ENCODE results near the gene MEDAG.

Gene MEDAG

GRCh38 chr13:30933354-30933670 lies 27.2 kb downstream of the MEDAG start:
- TF ChIP-seq CTCF (IDR thresholded peaks at IDR 0.05; ENCODE audit: unreplicated experiment in 3 of 3) = no peak
- peaks cover 8% of the 10 kb centered on the region for H3K4me1 Mint-ChIP-seq
- no peaks in the 10 kb centered on the region for H3K36me3 Mint-ChIP-seq (ENCODE audit: low read depth)
- H3K9me3 Mint-ChIP-seq = peaks cover 7% of the 10 kb centered on the region
- H3K27me3 Mint-ChIP-seq (ENCODE audit: low read depth) = peaks cover 26% of the 10 kb centered on the region
- no peak overlapping the region for H3K27ac Mint-ChIP-seq
- H3K4me3 Mint-ChIP-seq = no peak overlapping the region

GRCh38 chr13:30934381-30934780 lies 28.3 kb downstream of the MEDAG start:
- peak in 1 of 3 experiments; percentile 34 for TF ChIP-seq CTCF (IDR thresholded peaks at IDR 0.05; ENCODE audit: unreplicated experiment in 3 of 3)
- Mint-ChIP-seq H3K36me3 (ENCODE audit: low read depth) (no peaks in the 10 kb centered on the region), H3K27me3 (ENCODE audit: low read depth) (peaks cover 24% of the 10 kb centered on the region), H3K4me1 (peaks cover 8% of the 10 kb centered on the region), H3K9me3 (peaks cover 7% of the 10 kb centered on the region), H3K27ac (no peak overlapping the region), H3K4me3 (no peak overlapping the region)

- Mint-ChIP-seq H3K4me1 (peaks cover 8% of the 10 kb centered on the region), H3K27me3 (ENCODE audit: low read depth) (peaks cover 23% of the 10 kb centered on the region), H3K36me3 (ENCODE audit: low read depth) (no peaks in the 10 kb centered on the region), H3K27ac (no peak overlapping the region), H3K4me3 (no peak overlapping the region), H3K9me3 (peaks cover 7% of the 10 kb centered on the region)
- TF ChIP-seq CTCF (IDR thresholded peaks at IDR 0.05; ENCODE audit: unreplicated experiment in 3 of 3) = no peak
These were observed 28.7 kb downstream of the MEDAG start for GRCh38 chr13:30934803-30935202.

GRCh38 chr13:30936971-30937370 lies 30.9 kb downstream of the MEDAG start:
- peaks cover 8% of the 10 kb centered on the region for H3K4me1 Mint-ChIP-seq
- TF ChIP-seq CTCF (IDR thresholded peaks at IDR 0.05; ENCODE audit: unreplicated experiment in 3 of 3) = no peak

GRCh38 chr13:30943881-30944280 lies 37.8 kb downstream of the MEDAG start:
- Mint-ChIP-seq H3K4me1 (no peaks in the 10 kb centered on the region), H3K4me3 (no peak overlapping the region), H3K27me3 (ENCODE audit: low read depth) (no peaks in the 10 kb centered on the region), H3K27ac (no peak overlapping the region), H3K36me3 (ENCODE audit: low read depth) (peaks cover 3% of the 10 kb centered on the region), H3K9me3 (peaks cover 33% of the 10 kb centered on the region)
- no peak for TF ChIP-seq CTCF (IDR thresholded peaks at IDR 0.05; ENCODE audit: unreplicated experiment in 3 of 3)

More at GRCh38 chr13:30936971-30937370, 30.9 kb downstream of the MEDAG start:
- Mint-ChIP-seq H3K4me3 (no peak overlapping the region), H3K27me3 (ENCODE audit: low read depth) (peaks cover 19% of the 10 kb centered on the region), H3K9me3 (peaks cover 7% of the 10 kb centered on the region), H3K36me3 (ENCODE audit: low read depth) (no peaks in the 10 kb centered on the region), H3K27ac (peak overlapping the region; percentile 1 to 68 (median 36))

- Mint-ChIP-seq H3K27ac (no peak overlapping the region), H3K4me1 (no peaks in the 10 kb centered on the region), H3K4me3 (no peak overlapping the region), H3K27me3 (ENCODE audit: low read depth) (peaks cover 5% of the 10 kb centered on the region), H3K9me3 (peaks cover 26% of the 10 kb centered on the region), H3K36me3 (ENCODE audit: low read depth) (no peaks in the 10 kb centered on the region)
- TF ChIP-seq CTCF (IDR thresholded peaks at IDR 0.05; ENCODE audit: unreplicated experiment in 3 of 3) = no peak
These were observed 51.3 kb downstream of the MEDAG start for GRCh38 chr13:30957258-30957943.

All from nephron (organoid).